Measurements from ENCODE around the gene GATA1.

- TF ChIP-seq EZH2 (IDR thresholded peaks at IDR 0.05; ENCODE audit: borderline replicate concordance, low read length) = no peak
- TF ChIP-seq CTCF (IDR thresholded peaks at IDR 0.05; ENCODE audit: low read length) = no peak
These were observed at the start of gene GATA1 for GRCh38 chrX:48786341-48786800.
